Panc1 (cell line): ENCODE results near the gene GEMIN4.

Experiments
- CTCF ChIP-seq: fragments of 450-650 bp; IDR thresholded peaks from 2 replicates; pipeline ENCODE4 v1.5.1; 2017; ENCODE audit warnings: mild to moderate bottlenecking
- POLR2AphosphoS5 ChIP-seq: IDR thresholded peaks from 2 replicates; pipeline ENCODE4 v1.6.1; 2012; ENCODE audit warnings: mild to moderate bottlenecking, low read depth, low read length, moderate library complexity
- REST ChIP-seq, 2 experiments: IDR thresholded peaks; 2 replicates each; pipeline ENCODE4 v1.6.1; 2011 to 2012; ENCODE audit warnings: low read depth in 2 of 2, control low read depth in 1 of 2, low read length in 1 of 2, mild to moderate bottlenecking in 1 of 2, moderate library complexity in 1 of 2; ENCODE audit not compliant: insufficient read depth in 1 of 2

GRCh38 chr17:794876-795275 lies 42.8 kb upstream of the GEMIN4 start:
- TF ChIP-seq REST (IDR thresholded peaks at IDR 0.05; ENCODE audit: insufficient read depth in 1 of 2, low read depth in 2 of 2, low read length in 1 of 2) = no peak
- no peak; the same call in 1 of the 2 replicates for TF ChIP-seq CTCF
- no peak; the same call in 1 of the 2 replicates for TF ChIP-seq POLR2AphosphoS5
